NCI-H2196 treated with DMSO at 0.1 percent for 48 hours (cell line): ENCODE results near the gene TMEM135.

Experiments used
- DNase-seq: peaks from one replicate; lab custom pipeline; 2025; ENCODE audit not compliant: unreplicated experiment; lab: John Stamatoyannopoulos, UW

TMEM135 gene

DNA sequence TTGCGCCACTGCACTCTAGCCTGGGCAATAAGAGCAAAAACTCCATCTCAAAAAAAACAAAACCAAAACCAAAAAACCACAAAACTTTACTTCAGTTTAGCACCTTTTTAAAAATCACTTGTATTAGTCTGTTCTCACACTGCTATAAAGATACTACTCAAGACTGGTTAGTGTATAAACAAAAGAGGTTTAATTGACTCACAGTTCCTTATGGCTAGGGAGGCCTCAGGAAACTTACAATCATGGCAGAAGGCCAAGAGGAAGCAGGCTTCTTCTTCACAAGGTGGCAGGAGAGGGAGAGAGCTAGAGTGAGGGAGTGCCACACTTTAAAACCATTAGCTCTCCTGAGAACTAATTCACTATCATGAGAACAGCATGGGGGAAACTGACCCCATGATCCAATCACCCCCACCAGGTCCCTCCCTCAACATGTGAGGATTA is 261.3 kb downstream of the TMEM135 start:
- no peak for DNase-seq

DNA sequence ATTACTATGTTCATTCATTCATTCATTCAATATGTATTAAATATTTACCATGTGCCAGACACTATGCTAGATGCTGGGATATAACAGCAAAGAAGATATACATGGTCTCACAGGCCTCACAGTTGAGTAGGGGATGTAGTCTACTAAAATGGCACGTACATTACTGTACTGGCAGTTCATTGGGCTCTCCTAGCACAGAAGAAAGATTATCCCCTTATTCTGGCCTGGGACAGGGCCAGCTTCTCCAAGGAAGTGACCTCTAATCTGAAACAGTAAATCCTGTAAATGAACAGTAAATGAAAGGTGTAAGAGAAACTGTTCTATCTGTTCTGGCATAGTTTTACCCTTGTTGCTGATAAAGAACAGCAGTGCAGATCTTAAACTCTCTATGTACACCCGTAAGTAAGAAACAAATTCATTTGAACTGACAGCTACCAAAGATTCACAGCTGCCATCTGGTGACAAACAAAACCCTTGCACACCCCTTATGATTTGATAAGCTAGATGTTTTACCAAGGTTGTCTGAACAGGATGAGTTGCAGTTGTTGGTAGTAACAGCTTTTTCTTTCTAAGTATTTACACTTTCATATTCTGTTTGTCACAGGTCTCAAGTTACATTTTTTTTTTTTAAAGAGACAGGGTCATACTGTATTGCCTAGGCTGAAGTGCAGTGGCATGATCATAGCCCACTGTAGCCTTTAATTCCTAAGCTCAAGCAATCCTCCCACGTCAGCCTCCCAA is 263.1 kb downstream of the TMEM135 start:
- DNase-seq = no peak

DNA sequence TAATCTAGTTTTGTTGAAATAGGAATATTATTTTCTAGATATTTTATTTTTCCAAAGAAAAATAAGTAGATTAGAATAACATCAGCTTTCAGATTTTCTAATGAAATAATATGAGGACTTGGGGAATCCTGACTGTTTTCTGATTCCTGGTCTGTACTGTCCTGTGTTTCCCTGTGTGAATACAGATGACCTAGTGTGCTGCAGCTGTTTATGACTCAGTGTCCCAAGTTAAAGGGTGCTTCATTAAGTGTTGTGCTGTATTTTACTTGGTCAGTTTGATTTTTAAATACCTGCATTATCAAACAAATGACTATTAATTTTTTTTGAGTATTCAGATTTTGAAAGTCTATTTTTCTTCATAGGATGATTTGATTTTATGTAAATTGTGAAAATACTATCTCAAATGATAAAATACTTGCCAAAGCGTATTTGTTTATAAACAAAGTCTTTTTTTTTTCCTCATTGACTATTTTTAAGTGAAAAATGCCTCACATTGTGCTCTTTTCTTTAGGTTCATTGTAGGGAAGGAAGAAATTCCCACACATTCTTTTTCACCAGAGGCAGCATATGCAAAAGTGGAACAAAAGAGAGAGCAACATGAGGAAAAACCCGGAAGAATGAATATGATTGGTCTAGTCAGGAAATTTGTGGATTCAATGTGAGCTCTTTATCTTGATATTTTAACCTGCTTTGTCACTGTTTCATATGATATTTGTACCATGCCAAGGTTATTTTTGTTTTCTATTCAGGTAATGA is 264.2 kb downstream of the TMEM135 start:
- DNase-seq = no peak

DNA sequence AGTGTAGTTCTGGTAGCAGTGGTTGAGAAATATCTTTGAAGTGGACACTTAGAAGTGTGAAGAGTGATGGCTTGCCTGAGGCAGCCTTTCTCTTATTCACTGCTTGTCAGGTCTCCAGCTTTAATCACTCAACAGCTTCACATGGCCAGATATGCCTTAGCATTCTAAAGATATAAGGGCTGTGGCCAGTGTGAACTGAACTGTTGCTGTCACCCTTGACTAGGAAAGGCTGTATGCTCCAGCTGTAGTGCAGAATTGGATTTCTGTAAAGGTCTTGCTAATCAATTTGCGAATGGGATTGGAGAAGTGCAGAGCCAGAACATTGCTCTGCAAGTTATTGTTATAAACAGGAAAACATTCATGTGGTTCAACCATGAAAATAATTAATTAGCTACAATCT is 266.7 kb downstream of the TMEM135 start:
- no peak for DNase-seq

DNA sequence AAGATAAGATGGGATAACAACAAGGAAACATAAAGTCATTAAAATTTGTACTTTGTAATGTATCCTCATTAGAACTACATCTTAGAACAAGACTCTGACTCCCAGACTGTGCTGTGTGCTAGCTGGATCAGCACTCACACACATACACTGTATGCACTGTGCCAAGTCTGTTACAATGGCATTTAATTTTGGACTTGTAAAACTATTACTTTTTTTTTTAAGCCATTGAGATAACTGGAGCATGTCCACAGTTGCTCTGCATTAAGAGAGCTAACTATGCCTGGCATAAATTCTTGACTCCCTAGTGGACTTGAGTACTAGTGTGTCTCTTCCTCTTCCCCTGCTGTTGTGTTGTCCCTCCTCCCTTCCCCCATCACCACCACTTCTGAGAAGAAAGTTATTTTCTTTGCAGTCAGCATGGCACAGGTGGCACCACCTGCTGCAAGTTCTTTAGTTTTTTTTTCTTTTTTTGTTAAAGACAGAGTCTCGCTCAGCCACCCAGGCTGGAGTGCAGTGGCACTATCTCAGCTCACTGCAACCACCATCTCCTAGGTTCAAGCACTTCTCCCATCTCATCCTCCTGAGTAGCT is 268.6 kb downstream of the TMEM135 start:
- DNase-seq = no peak

DNA sequence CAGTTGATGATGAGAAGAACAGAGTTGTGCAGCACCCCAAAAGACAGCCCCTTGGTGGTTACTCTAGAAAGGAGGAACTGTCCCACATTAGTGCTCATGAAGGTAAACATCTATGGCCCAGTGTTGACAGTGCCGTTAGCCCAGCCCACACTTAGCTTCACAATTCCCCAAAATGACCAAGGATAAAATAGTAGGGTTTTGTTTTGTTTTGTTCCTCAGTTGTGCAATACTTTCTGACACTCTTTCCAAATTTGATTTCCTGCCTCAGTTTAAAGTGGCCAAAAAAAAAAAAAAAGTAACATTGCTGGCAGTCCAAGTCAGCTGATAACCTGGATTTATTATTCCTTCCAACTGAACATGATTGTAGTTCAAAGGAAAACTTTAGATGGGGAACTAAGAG is 269.4 kb downstream of the TMEM135 start:
- no peak for DNase-seq

DNA sequence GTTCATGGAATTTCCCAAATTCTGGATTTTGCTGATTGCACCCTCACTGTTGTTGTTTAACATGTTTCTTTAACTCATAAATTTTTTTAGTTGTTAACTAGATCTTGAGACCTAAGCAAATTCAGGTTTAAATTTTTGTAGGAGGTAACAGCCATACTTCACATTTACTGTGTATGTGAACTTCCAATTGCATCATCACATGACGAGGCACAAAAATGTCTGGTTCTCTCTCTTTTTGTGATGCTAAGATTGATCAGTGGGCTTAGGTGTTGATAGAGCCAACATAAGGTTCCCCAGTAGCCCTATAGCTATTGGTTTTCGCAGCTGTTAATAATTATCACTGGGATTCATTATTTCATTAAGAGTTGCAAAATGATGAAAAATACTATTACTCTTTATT is 277.5 kb downstream of the TMEM135 start:
- no peak for DNase-seq

DNA sequence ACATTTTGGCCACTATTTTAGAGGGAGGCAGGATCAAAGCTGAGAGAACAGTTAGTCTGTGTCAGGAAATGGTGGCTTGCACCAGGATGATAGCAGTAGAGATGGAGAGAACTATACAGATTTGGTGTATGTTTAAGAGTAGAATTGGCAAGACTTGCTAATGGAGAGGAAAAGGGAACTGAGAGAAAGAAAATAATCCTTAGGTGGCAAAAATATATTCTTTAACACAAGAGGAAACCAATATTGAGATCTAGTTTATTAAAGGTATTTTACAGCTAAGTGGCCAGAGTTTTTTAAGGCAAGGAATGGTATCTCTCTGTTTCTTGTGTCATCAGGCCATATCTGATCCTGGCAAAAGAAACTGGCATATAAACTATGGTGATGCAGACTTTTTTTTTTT is 278.8 kb downstream of the TMEM135 start:
- no peak for DNase-seq

DNA sequence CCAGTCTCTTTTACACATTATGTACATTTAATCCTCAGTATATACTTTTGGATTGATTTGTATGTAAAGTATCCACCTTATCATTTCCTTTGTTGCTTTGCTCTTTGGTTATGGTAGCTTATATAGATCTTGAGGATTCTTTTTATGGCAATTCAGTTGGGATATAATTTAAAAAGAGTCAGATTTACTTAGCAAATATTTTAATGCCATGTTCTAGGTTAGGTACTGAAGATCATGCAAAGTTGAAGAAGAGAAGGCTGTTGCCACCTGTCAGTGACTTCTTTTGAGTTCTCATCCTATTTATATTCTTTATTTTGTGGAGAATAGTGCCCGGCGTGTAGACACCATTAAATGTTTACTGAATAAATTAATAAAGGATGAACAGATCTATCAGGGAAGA is 279.7 kb downstream of the TMEM135 start:
- DNase-seq = no peak

DNA sequence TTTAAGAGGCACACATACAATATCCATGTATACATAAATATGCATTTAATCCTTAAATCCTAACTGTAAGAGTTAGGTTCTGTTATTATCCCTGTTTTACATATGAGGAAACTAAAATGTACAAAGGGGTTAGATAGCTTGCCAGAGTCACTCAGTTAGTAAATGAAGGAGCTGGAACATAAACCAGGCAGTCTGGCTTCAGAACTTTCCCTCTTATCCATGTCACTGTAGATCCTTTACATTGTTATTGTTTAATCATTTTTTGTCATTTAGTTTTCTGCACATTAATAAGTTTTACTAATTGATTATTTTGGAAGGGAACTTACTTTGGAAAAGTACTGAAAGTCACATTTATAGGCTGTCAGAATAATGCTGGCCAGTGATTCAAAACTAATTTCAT is 282.4 kb downstream of the TMEM135 start:
- DNase-seq = no peak

DNA sequence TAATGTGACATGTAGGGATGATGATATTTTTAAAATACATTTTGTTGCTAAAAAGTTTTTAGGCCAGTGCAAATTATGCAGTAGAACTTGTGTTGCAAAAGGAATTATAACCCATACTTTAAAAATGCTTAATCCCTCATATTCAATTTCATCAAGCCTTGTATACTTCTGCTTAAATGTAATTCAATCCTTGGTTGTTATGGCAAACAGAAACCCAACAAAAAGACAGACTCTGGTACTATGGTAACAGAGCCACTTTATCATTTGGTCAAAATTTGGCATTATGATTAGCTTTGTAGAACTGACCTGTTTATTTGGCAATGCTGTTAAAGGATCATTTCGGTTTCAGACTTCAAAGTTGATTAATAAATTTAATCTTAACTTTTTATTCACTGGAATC is 284.8 kb downstream of the TMEM135 start:
- no peak for DNase-seq

DNA sequence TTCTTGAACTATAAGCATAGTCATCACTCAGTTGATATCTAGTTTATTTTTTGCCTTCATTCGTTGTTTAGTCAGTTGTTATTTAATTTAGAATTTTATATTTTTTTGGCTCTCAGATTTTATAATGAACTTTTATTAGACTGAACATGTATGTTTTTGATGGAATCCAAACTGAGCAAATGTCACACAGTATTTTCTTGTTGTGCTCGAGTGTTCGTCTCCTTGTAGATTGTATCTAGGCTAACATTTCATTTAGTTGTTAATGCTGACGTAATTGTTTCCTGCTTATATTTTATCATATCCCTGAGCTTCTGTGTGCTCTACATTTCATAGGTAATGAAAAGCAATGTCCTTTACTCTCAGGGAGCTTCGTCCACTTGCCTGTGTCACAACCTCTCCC is 286.2 kb downstream of the TMEM135 start:
- DNase-seq = no peak

DNA sequence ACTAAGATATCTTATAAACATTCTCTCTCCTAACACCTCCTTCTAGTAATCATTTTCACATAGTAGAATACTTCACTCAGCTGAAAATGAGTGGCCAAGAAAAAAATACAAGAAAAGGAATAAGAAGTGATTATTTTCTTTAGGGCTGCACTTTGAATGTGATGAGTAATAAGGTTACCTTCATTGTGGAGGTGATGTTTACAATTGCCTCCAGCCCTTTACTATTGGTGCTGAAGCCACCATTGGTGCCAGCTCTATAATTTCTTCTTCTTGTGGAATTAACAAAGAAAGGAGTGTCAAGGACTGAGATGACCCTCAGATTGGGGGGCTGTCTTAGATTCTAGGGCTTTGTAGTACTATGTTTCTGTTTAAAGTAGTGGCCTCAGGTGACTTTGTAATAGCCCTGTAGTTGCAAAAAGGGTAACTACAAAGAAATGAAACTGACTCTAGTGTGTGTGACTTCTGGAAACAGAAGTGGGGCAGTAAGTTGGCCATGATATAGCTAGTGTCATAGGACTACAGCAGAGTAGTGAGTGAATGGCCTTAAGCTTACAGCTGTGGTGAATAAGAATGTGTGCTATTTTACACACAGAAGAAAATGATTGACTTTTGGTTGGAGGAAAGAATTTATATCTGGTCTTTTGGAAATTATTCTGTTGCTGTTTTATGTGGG is 287.2 kb downstream of the TMEM135 start:
- no peak for DNase-seq

DNA sequence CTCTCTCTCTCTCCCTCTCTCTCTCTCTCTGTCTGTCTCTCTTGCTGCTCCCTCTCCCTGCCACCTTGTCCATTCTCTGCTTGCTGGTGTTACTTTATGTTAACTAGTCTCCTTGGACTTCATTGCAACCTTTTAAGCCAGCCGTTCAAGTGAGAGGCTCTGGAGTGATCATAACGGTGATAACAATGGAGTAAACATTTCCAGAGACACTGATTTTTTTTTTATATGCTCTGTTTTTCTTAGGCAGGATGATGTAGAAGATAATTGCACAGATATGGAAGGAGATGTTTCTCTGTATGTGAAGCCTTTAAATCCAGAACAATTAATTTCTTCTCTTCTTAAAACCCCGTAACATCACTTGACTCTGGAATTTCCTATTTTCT is 287.7 kb downstream of the TMEM135 start:
- no peak for DNase-seq

DNA sequence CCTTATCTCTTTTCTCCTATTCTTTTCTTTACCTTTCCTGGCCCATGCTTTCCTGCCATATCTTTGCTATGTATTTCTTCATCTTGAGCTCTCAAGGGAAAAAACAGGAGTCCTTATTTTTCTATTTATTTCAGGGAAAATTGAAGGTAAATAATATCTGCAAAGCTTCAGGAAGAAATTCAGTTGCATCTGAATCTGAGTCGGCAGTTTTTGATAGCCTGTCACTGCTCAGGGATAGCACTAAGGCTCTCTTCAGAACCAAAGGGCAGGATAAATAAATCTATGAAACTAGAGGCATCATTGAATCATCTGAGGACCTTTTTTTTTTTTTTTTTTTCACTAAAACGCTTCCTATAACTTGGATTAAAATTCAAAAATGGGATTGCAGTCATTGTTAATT is 288.9 kb downstream of the TMEM135 start:
- DNase-seq = no peak

DNA sequence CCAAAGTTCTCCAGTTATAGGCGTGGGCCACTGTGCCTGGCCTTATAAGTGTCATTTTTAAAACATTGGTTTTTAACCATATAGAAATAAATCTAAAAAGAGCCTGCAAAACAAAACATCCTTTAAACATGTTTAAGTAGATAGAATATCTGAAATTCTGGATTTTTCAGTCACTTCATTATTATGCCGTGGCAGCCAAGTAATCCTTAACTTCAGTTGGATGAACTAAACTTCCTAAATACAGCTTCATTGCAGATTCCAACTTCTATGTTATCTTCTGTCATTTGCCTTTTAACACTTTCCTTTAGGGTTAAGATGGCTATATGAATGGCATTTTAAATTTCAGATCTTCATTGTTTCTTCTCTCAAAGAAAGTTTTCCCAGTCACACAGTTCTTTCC is 291.4 kb downstream of the TMEM135 start:
- DNase-seq = no peak

DNA sequence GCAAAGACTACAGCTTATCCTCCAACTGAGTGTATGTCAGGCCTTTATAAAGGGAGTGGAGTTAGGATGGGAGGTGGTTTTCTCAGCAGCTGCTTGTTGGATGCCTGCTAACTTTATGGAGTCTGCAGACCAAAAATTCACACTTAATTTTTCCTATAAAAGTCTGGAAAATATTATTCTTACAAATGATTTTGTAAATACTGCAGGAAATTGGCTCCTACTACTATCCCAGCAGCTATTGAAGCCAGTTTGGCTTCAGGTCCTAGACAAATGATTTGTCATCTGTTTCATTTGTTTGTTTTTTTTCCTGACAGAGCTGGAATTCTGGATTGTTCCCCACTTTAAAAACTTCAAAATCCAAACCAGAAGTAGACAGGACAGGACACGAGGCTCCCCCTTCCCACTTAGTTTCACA is 292.5 kb downstream of the TMEM135 start:
- DNase-seq = no peak

DNA sequence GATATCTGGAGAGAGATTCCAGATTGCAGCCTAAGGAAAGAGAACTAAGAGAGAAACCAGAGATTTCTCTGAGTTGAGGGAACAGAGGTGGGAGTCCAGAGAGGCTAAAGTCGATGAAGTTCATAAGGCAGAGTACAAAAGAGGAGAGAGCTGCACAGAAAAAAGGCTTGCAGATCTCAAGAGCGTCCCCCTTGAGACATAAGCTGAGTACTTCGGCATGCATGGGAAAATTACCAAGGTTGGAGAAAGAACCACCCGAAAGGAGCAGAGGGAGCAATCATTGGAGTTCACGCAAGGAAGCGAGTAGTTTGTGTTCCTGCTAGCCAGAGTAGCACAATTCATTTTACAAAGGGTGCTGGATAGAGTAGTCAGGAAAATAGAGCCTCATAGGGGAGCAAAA is 293.5 kb downstream of the TMEM135 start:
- no peak for DNase-seq

DNA sequence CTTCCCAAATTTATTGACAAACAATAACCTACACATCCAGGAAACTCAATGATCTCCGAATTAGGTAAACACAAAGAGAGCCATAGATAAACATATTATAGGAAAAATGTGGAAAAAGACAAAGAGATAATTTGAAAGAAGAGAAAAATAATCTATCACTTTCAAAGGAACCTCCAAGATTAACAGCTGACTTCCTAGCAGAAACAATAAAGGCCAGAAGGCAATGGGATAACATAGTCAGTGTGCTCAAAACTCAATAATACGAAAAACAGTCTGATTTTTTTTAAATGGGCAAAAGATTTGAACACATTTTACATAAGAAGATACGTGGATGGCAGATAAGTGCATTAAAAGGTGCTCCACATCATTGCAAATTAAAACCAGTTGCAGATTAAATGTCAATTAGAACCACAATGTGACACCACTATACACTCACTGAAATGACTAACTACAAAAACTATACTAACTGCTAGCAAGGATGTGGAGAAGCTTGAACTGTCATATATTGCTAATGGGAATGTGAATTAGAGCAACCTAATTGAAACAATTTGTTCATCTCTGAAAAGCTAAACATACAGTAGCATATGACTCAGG is 300.4 kb downstream of the TMEM135 start:
- DNase-seq = no peak

DNA sequence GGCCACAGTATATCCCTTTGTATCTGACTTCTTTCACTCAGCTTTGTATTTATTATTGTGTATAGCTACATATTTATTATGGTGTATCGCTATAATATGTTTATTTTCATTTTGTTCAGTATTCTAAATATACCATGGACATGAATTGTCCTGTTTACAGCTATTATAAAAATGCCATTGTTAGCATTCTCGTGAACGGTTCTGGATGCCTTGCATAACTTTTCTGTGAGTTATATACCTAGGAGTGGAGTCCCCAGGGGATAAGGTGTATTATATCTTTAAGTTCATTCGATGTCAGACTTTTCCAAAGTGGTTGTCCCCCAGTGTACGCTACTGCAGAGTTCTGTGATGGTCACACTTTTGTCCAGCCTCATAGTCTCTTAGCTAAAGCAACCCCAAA is 301.7 kb downstream of the TMEM135 start:
- no peak for DNase-seq

DNA sequence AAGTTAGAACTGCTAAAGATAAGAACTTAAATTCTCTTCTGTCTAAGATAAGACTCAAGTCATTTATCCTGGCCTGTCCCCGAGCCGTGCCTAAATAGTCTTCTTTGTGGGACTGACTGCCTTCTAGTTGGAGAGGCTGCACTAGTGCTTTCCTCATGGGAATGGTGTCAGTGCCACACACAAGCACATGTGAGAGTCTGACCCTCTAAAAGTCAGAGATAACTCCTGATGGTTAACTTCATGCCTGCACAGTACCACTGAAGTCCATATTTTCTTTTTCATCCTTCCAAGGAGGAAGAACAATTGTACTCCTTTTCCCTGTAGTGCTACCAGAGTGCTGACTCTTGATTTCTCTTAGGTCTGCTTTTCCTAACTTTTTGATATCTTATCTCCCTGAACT is 309.7 kb downstream of the TMEM135 start:
- DNase-seq = no peak
